ENCODE results near the gene QSER1.
"Not testable (repeated sequence)": the region's sequence is repeated elsewhere in the genome, so short reads cannot be mapped to it uniquely, and the experiment has no call there.

The QSER1 gene

DNA sequence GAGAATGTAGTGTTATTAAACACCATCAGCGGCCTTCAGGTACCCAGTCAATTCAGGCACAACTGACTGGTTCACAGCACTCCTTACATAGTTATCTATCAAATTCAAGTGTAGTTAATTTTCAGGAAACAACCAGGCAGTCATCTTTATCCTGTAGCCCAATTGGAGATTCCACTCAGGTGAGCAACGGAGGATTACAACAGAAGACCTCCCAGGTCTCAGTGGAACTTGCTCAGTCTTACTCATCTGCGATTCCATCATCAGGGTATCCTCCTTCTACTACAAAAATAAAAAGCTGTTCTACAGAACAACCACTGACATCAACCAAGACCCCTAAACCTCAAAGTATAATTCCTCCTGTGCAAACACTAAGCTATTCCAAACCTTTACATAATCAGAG, 39.6 kb downstream of the QSER1 start:
- H3K9ac ChIP-seq (ENCODE audit: low read depth, low read length), result no peak overlapping the region
- H3K4me3 ChIP-seq (ENCODE audit: low read depth, low read length), result no peak overlapping the region
- H3K36me3 ChIP-seq (ENCODE audit: control insufficient read depth, insufficient read depth, low read length), result peaks cover 94% of the 10 kb centered on the region
- no peaks in the 10 kb centered on the region for H3K9me3 ChIP-seq (ENCODE audit: control insufficient read depth, insufficient read depth, low read length)
- H3K4me1 ChIP-seq (ENCODE audit: control insufficient read depth, insufficient read depth, low read length), result peaks cover 9% of the 10 kb centered on the region
- H3K27me3 ChIP-seq (ENCODE audit: control insufficient read depth, insufficient read depth, low read length), result no peaks in the 10 kb centered on the region
- no peak overlapping the region for H3K27ac ChIP-seq (ENCODE audit: low read depth, low read length)

GRCh38 chr11:32935462-32936029, 42.9 kb downstream of the QSER1 start:
- no peak overlapping the region for H3K9ac ChIP-seq (ENCODE audit: low read depth, low read length)
- H3K36me3 ChIP-seq (ENCODE audit: control insufficient read depth, insufficient read depth, low read length), result peaks cover 96% of the 10 kb centered on the region
- no peak overlapping the region for H3K4me3 ChIP-seq (ENCODE audit: low read depth, low read length)

GRCh38 chr11:32936178-32936577, 43.6 kb downstream of the QSER1 start:
- H3K4me3 ChIP-seq (ENCODE audit: low read depth, low read length); H3K9ac ChIP-seq (ENCODE audit: low read depth, low read length); H3K4me1 ChIP-seq (ENCODE audit: control insufficient read depth, insufficient read depth, low read length); H3K27ac ChIP-seq (ENCODE audit: low read depth, low read length); H3K9me3 ChIP-seq (ENCODE audit: control insufficient read depth, insufficient read depth, low read length); H3K27me3 ChIP-seq (ENCODE audit: control insufficient read depth, insufficient read depth, low read length): not testable (repeated sequence)
- peaks cover 90% of the 10 kb centered on the region for H3K36me3 ChIP-seq (ENCODE audit: control insufficient read depth, insufficient read depth, low read length)

More at GRCh38 chr11:32935462-32936029, 42.9 kb downstream of the QSER1 start:
- Histone ChIP-seq H3K9me3 (ENCODE audit: control insufficient read depth, insufficient read depth, low read length) (no peaks in the 10 kb centered on the region), H3K27ac (ENCODE audit: low read depth, low read length) (no peak overlapping the region), H3K27me3 (ENCODE audit: control insufficient read depth, insufficient read depth, low read length) (no peaks in the 10 kb centered on the region), H3K4me1 (ENCODE audit: control insufficient read depth, insufficient read depth, low read length) (peaks cover 4% of the 10 kb centered on the region; the same call in 1 of the 2 replicates)

DNA sequence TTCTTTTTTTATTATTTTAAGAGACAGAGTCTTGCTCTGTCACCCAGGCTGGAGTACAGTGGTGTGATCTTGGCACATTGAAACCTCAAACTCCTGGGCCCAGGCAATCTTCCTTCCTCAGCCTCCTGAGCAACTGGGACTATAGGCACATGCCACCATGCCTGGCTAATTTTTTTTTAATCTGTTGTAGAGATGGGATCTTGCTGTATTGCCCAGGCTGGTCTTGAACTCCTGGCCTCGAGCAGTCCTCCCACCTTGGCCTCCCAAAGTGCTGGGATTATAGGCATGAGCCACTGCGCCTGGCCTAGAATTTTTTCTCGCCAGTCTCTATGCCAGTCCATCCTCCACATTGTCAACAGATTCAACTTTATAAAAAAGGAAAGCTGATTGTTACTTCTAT, 44.7 kb downstream of the QSER1 start:
- not testable (repeated sequence) for H3K9me3 ChIP-seq (ENCODE audit: control insufficient read depth, insufficient read depth, low read length); H3K4me1 ChIP-seq (ENCODE audit: control insufficient read depth, insufficient read depth, low read length); H3K4me3 ChIP-seq (ENCODE audit: low read depth, low read length); H3K9ac ChIP-seq (ENCODE audit: low read depth, low read length); H3K27ac ChIP-seq (ENCODE audit: low read depth, low read length); H3K27me3 ChIP-seq (ENCODE audit: control insufficient read depth, insufficient read depth, low read length)
- H3K36me3 ChIP-seq (ENCODE audit: control insufficient read depth, insufficient read depth, low read length), result peaks cover 79% of the 10 kb centered on the region

DNA sequence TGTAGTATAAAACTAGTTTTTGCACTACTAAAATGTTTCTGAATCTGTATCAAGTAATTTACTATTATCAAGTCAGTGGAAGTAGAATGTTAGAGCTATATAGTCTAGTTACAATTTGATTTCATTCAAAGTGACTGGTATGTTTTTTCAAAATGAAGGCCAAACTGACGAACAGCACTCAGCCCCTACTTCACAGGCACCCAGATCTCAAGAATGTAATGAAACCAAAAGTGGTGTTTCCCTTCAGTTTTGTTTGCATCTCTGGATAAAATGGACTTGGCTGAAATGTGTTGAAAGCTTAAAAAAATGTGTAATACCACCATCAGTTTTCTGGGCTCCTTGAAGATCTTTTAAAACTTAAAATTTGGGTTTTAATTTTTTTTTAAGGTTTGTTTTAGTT, 46.4 kb downstream of the QSER1 start:
- no peak overlapping the region for H3K4me3 ChIP-seq (ENCODE audit: low read depth, low read length)
- peaks cover 4% of the 10 kb centered on the region; the same call in 1 of the 2 replicates for H3K4me1 ChIP-seq (ENCODE audit: control insufficient read depth, insufficient read depth, low read length)
- H3K9me3 ChIP-seq (ENCODE audit: control insufficient read depth, insufficient read depth, low read length), result no peaks in the 10 kb centered on the region
- no peak overlapping the region for H3K9ac ChIP-seq (ENCODE audit: low read depth, low read length)
- H3K36me3 ChIP-seq (ENCODE audit: control insufficient read depth, insufficient read depth, low read length), result peaks cover 61% of the 10 kb centered on the region
- no peak overlapping the region for H3K27ac ChIP-seq (ENCODE audit: low read depth, low read length)
- H3K27me3 ChIP-seq (ENCODE audit: control insufficient read depth, insufficient read depth, low read length), result no peaks in the 10 kb centered on the region

DNA sequence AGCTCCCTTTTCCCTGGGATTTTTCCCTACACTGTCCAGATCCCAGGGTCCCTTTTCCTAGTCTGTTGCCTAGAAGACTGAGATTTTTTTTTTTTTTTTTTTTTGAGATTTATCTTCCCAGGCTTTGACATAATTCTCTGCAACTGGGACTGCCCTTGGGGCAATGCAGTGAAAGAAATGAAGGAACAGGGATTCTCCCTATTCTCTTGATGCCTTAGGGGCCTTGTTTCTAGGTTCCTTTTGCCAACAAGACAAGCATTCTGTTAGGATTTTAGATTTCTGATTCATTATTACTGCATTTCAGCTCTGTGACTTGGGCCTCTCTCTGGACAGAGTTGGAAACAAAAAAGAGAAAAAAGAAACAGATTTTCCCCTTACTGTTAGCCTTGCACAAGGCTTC, 47.3 kb downstream of the QSER1 start:
- H3K27ac ChIP-seq (ENCODE audit: low read depth, low read length), result no peak overlapping the region
- H3K36me3 ChIP-seq (ENCODE audit: control insufficient read depth, insufficient read depth, low read length), result peaks cover 53% of the 10 kb centered on the region
- no peaks in the 10 kb centered on the region for H3K27me3 ChIP-seq (ENCODE audit: control insufficient read depth, insufficient read depth, low read length)
- peaks cover 4% of the 10 kb centered on the region; the same call in 1 of the 2 replicates for H3K4me1 ChIP-seq (ENCODE audit: control insufficient read depth, insufficient read depth, low read length)
- H3K9ac ChIP-seq (ENCODE audit: low read depth, low read length), result no peak overlapping the region
- H3K9me3 ChIP-seq (ENCODE audit: control insufficient read depth, insufficient read depth, low read length), result no peaks in the 10 kb centered on the region
- H3K4me3 ChIP-seq (ENCODE audit: low read depth, low read length), result no peak overlapping the region

- Histone ChIP-seq H3K9me3 (ENCODE audit: control insufficient read depth, insufficient read depth, low read length) (no peaks in the 10 kb centered on the region), H3K36me3 (ENCODE audit: control insufficient read depth, insufficient read depth, low read length) (peaks cover 43% of the 10 kb centered on the region), H3K27ac (ENCODE audit: low read depth, low read length) (no peak overlapping the region), H3K9ac (ENCODE audit: low read depth, low read length) (no peak overlapping the region), H3K4me1 (ENCODE audit: control insufficient read depth, insufficient read depth, low read length) (peaks cover 4% of the 10 kb centered on the region; the same call in 1 of the 2 replicates), H3K27me3 (ENCODE audit: control insufficient read depth, insufficient read depth, low read length) (no peaks in the 10 kb centered on the region), H3K4me3 (ENCODE audit: low read depth, low read length) (no peak overlapping the region)
Observed at GRCh38 chr11:32940865-32941264, 48.3 kb downstream of the QSER1 start.

DNA sequence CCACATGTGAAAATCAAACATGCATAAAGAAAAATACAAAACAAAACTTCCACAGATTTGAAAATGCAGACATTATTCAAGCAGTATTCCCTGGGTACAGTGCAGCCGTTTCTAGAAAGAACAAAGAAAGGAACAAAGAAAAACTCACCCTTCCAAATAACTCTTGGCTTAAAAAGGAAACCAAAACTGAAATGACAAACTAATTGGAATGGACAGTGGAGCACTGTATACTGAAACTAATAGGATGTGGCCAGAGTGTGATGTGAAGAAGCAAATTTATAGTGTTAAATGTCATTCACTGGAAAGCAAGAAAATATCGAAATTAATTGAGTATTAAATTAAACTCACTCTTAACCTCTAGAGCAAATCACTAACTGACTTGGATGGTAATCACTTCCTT, 55.4 kb downstream of the QSER1 start:
- Histone ChIP-seq H3K9ac (ENCODE audit: low read depth, low read length) (no peak overlapping the region), H3K9me3 (ENCODE audit: control insufficient read depth, insufficient read depth, low read length) (no peaks in the 10 kb centered on the region), H3K4me1 (ENCODE audit: control insufficient read depth, insufficient read depth, low read length) (no peaks in the 10 kb centered on the region; the same call in 1 of the 2 replicates), H3K36me3 (ENCODE audit: control insufficient read depth, insufficient read depth, low read length) (peaks cover 28% of the 10 kb centered on the region), H3K4me3 (ENCODE audit: low read depth, low read length) (no peak overlapping the region), H3K27ac (ENCODE audit: low read depth, low read length) (no peak overlapping the region), H3K27me3 (ENCODE audit: control insufficient read depth, insufficient read depth, low read length) (no peaks in the 10 kb centered on the region)

- peaks cover 6% of the 10 kb centered on the region for H3K4me1 ChIP-seq (ENCODE audit: control insufficient read depth, insufficient read depth, low read length)
- no peak overlapping the region for H3K4me3 ChIP-seq (ENCODE audit: low read depth, low read length)
- peaks cover 43% of the 10 kb centered on the region for H3K36me3 ChIP-seq (ENCODE audit: control insufficient read depth, insufficient read depth, low read length)
- H3K9me3 ChIP-seq (ENCODE audit: control insufficient read depth, insufficient read depth, low read length), result no peaks in the 10 kb centered on the region
- H3K9ac ChIP-seq (ENCODE audit: low read depth, low read length), result no peak overlapping the region
- H3K27ac ChIP-seq (ENCODE audit: low read depth, low read length), result no peak overlapping the region
- H3K27me3 ChIP-seq (ENCODE audit: control insufficient read depth, insufficient read depth, low read length), result no peaks in the 10 kb centered on the region
Observed at GRCh38 chr11:32949739-32950138, 57.1 kb downstream of the QSER1 start.

GRCh38 chr11:32952421-32952820, 59.8 kb downstream of the QSER1 start:
- H3K27me3 ChIP-seq (ENCODE audit: control insufficient read depth, insufficient read depth, low read length), result no peaks in the 10 kb centered on the region
- H3K27ac ChIP-seq (ENCODE audit: low read depth, low read length), result no peak overlapping the region
- H3K4me1 ChIP-seq (ENCODE audit: control insufficient read depth, insufficient read depth, low read length), result peaks cover 6% of the 10 kb centered on the region
- H3K9me3 ChIP-seq (ENCODE audit: control insufficient read depth, insufficient read depth, low read length), result no peaks in the 10 kb centered on the region
- H3K9ac ChIP-seq (ENCODE audit: low read depth, low read length), result no peak overlapping the region
- no peak overlapping the region for H3K4me3 ChIP-seq (ENCODE audit: low read depth, low read length)
- H3K36me3 ChIP-seq (ENCODE audit: control insufficient read depth, insufficient read depth, low read length), result peaks cover 64% of the 10 kb centered on the region

GRCh38 chr11:32953700-32954099, 61.1 kb downstream of the QSER1 start:
- H3K9me3 ChIP-seq (ENCODE audit: control insufficient read depth, insufficient read depth, low read length), result no peaks in the 10 kb centered on the region
- peaks cover 6% of the 10 kb centered on the region for H3K4me1 ChIP-seq (ENCODE audit: control insufficient read depth, insufficient read depth, low read length)
- H3K4me3 ChIP-seq (ENCODE audit: low read depth, low read length), result no peak overlapping the region
- H3K27ac ChIP-seq (ENCODE audit: low read depth, low read length), result no peak overlapping the region
- H3K36me3 ChIP-seq (ENCODE audit: control insufficient read depth, insufficient read depth, low read length), result peaks cover 64% of the 10 kb centered on the region
- no peak overlapping the region for H3K9ac ChIP-seq (ENCODE audit: low read depth, low read length)
- no peaks in the 10 kb centered on the region for H3K27me3 ChIP-seq (ENCODE audit: control insufficient read depth, insufficient read depth, low read length)

Measured in HUES48 (cell line).